IPS-11a (cell line): Measurements from ENCODE around the gene MYCBPAP.

Experiments used
- H3K4me3 ChIP-seq: one replicate; pipeline ENCODE4 v1.5.1; 2013; ENCODE audit warnings: low read depth, low read length, control low read depth

MYCBPAP gene

GRCh38 chr17:50569592-50569991 lies 61.4 kb downstream of the MYCBPAP start:
- no peak overlapping the region for H3K4me3 ChIP-seq

DNA sequence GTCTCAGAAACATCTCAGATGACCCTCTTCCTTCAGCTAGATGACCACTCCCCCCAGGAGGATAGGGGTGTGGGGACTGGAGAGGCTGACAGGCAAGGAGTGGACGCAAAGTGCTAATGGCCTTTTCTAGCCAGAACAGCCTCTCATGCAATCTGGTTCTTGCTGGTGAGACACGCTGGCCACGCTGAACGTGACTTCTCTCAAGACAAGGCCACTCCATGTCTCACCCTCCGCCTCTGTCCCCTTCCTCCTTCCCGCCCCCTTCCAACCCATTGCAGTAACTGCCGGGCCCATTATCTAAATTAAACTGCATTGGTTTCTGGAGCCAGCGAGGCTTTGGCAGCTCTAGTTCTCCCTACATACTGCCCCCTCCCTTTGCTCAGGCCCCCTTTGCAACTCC lies 61.8 kb downstream of the MYCBPAP start:
- no peak overlapping the region for H3K4me3 ChIP-seq

- no peak overlapping the region for H3K4me3 ChIP-seq
Measured at GRCh38 chr17:50570528-50570927, 62.3 kb downstream of the MYCBPAP start.

DNA sequence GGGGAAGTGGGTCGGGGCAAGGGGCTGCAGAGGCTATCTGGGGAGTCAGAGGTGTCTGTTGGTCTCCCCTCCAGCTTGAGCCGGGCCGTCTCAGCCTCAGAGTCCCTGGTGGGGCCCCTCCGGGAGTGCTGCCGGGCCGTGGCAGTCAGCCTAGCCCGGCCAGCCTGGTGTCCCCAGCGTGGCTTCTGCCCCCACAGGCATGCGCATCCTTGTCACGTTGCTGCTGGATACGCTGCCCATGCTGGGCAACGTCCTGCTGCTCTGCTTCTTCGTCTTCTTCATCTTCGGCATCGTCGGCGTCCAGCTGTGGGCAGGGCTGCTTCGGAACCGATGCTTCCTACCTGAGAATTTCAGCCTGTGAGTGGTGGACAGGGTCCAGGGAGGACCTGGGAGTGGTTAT lies 63.4 kb downstream of the MYCBPAP start:
- H3K4me3 ChIP-seq = no peak overlapping the region

DNA sequence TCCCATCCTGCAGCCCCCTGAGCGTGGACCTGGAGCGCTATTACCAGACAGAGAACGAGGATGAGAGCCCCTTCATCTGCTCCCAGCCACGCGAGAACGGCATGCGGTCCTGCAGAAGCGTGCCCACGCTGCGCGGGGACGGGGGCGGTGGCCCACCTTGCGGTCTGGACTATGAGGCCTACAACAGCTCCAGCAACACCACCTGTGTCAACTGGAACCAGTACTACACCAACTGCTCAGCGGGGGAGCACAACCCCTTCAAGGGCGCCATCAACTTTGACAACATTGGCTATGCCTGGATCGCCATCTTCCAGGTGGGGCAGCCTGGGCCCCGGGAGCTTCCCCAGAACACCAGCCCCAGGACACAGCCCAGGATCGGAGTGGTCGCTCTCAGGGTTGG lies 64.3 kb downstream of the MYCBPAP start:
- no peak overlapping the region for H3K4me3 ChIP-seq

- no peak overlapping the region for H3K4me3 ChIP-seq
Measured at GRCh38 chr17:50573866-50574611, 65.8 kb downstream of the MYCBPAP start.

DNA sequence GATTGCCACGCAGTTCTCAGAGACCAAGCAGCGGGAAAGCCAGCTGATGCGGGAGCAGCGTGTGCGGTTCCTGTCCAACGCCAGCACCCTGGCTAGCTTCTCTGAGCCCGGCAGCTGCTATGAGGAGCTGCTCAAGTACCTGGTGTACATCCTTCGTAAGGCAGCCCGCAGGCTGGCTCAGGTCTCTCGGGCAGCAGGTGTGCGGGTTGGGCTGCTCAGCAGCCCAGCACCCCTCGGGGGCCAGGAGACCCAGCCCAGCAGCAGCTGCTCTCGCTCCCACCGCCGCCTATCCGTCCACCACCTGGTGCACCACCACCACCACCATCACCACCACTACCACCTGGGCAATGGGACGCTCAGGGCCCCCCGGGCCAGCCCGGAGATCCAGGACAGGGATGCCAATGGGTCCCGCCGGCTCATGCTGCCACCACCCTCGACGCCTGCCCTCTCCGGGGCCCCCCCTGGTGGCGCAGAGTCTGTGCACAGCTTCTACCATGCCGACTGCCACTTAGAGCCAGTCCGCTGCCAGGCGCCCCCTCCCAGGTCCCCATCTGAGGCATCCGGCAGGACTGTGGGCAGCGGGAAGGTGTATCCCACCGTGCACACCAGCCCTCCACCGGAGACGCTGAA lies 67.5 kb downstream of the MYCBPAP start:
- H3K4me3 ChIP-seq = no peak overlapping the region

DNA sequence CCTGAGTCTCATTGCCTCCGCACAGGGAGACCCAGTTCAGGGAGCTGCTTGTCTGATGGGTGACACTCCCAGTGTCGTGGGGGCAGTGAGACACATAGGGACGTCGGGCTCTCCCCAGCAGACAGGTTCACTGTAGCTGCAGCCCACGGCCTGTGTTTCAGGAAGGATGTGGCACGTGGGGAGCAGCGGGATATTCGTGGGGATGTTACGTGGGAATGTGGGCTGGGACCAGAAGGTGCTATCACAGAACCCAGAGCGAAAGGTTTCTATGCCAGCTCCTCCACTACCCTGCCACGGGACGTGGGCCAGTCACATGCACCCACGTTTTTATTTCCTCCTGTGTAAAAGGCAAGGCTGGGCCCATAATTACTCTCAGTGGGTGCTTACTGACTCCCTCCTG lies 68.6 kb downstream of the MYCBPAP start:
- H3K4me3 ChIP-seq = no peak overlapping the region

DNA sequence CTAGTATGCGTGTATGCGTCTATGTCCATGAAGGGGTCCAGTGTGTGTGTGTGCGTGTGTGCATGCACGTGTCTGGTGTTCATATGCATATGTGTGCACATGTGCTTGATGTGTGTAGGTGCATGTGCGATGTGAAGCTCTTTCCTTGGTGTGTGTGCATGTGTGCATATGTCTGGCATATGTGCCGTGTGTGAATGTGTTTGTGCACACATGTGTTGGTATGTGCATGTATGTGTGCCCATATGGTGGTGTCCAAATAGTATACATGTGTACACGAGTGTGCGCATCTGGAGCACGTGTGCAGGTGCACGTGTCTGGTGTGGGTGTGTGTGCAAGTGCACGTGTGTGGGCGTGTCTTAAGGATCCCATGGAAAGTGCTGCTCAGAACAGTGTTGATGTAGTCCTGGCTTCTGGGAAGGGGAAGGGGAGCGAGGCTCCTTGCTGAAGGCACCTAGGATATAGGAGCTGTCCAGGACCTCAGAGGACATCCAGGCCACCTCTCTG lies 69.3 kb downstream of the MYCBPAP start:
- no peak overlapping the region for H3K4me3 ChIP-seq

GRCh38 chr17:50578173-50578572 lies 69.9 kb downstream of the MYCBPAP start:
- H3K4me3 ChIP-seq = no peak overlapping the region

- no peak overlapping the region for H3K4me3 ChIP-seq
Measured at GRCh38 chr17:50579399-50579798, 71.2 kb downstream of the MYCBPAP start.

- H3K4me3 ChIP-seq = no peak overlapping the region
Measured at GRCh38 chr17:50580646-50581045, 72.4 kb downstream of the MYCBPAP start.
